ENCODE results near the gene IQGAP2.

DNA sequence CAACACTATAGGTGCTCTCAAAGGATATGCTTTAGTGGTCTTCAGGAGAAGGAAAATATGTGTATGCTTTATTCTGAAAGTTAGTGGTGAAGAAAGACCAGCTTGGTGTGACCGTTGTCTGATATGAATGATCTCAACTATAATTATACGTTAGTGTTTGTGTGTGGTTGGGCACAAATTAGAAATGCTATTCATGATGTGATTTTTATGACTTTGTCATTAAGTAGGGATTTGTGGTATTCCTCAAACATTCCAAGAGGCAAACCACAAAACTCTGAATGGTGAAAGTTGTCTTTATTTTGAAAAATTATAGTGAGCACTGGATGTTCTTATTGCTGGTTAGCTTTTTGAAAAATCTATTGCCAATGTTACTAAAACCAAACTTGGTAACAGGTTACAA, 306.7 kb downstream of the IQGAP2 start:
- TF ChIP-seq, protein P1, sequence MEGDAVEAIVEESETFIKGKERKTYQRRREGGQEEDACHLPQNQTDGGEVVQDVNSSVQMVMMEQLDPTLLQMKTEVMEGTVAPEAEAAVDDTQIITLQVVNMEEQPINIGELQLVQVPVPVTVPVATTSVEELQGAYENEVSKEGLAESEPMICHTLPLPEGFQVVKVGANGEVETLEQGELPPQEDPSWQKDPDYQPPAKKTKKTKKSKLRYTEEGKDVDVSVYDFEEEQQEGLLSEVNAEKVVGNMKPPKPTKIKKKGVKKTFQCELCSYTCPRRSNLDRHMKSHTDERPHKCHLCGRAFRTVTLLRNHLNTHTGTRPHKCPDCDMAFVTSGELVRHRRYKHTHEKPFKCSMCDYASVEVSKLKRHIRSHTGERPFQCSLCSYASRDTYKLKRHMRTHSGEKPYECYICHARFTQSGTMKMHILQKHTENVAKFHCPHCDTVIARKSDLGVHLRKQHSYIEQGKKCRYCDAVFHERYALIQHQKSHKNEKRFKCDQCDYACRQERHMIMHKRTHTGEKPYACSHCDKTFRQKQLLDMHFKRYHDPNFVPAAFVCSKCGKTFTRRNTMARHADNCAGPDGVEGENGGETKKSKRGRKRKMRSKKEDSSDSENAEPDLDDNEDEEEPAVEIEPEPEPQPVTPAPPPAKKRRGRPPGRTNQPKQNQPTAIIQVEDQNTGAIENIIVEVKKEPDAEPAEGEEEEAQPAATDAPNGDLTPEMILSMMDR (IDR thresholded peaks at IDR 0.05): no peak
- TF ChIP-seq POLR2AphosphoS5 (IDR thresholded peaks at IDR 0.05; ENCODE audit: low read depth, low read length) (no peak), SIN3A (IDR thresholded peaks at IDR 0.05; ENCODE audit: borderline replicate concordance, insufficient read depth, low read depth, low read length) (no peak), TCF7L2 (IDR thresholded peaks at IDR 0.05; ENCODE audit: low read depth, low read length) (no peak)
- TF ChIP-seq, protein P2, sequence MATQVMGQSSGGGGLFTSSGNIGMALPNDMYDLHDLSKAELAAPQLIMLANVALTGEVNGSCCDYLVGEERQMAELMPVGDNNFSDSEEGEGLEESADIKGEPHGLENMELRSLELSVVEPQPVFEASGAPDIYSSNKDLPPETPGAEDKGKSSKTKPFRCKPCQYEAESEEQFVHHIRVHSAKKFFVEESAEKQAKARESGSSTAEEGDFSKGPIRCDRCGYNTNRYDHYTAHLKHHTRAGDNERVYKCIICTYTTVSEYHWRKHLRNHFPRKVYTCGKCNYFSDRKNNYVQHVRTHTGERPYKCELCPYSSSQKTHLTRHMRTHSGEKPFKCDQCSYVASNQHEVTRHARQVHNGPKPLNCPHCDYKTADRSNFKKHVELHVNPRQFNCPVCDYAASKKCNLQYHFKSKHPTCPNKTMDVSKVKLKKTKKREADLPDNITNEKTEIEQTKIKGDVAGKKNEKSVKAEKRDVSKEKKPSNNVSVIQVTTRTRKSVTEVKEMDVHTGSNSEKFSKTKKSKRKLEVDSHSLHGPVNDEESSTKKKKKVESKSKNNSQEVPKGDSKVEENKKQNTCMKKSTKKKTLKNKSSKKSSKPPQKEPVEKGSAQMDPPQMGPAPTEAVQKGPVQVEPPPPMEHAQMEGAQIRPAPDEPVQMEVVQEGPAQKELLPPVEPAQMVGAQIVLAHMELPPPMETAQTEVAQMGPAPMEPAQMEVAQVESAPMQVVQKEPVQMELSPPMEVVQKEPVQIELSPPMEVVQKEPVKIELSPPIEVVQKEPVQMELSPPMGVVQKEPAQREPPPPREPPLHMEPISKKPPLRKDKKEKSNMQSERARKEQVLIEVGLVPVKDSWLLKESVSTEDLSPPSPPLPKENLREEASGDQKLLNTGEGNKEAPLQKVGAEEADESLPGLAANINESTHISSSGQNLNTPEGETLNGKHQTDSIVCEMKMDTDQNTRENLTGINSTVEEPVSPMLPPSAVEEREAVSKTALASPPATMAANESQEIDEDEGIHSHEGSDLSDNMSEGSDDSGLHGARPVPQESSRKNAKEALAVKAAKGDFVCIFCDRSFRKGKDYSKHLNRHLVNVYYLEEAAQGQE (IDR thresholded peaks at IDR 0.05; ENCODE audit: insufficient read depth in 1 of 2, low read depth in 2 of 2, low read length in 1 of 2): no peak
